HG03196 (cell line): ENCODE measurements around the gene RAVER2.
"Not testable (repeated sequence)": the region's sequence is repeated elsewhere in the genome, so short reads cannot be mapped to it uniquely, and the experiment has no call there.

Experiments used
- ATAC-seq: cut with Tn5 transposase; IDR thresholded peaks from one replicate; pipeline ENCODE4 v1.9.1; 2021; ENCODE audit not compliant: unreplicated experiment

RAVER2 gene

DNA sequence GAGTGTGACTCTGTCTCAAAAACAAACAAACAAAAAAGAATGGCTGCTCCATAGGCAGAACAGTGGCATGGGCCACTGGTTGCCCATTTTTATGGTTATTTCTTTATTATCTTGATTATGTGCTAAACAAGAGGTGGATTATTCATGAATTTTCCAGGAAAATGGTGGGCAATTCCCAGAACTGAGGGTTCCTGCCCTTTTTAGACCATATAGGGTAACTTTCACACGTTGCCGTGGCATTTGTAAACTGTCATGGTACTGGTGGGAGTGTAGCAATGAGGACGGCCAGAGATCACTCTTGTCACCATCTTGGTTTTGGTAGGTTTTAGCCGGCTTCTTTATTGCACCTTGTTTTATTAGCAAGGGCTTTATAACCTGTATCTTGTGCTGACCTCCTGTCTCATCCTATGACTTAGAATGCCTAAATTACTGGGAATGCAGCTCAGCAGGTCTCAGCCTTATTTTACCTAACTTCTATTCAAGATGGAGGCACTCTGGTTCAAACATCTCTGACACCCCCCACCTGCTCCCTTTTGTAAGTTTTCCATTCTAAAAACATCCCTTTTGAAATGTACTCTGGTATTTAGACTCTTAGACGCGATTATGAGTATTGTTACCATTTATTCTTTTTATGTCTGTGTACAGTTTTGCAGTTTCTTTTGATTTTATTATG is 57.1 kb downstream of the RAVER2 start:
- ATAC-seq = no peak

DNA sequence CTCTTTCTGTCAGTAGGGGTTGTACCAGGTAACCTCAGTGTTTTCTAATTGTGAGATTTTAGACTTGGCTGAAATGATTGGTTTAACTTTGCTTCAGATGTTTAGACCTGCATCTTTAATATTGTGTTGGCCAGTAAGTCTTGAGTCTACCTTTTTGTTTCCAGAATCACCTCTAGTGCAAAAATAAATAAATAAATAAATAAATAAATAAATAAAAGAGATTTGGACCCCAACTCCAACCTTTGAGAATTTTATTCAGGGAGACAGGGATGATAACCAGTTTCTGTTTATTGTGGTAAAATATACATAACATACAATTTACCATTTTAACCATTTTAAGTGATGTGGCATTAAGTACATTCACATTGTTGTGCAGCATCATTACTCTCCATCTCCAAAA is 64.4 kb downstream of the RAVER2 start:
- no peak for ATAC-seq

DNA sequence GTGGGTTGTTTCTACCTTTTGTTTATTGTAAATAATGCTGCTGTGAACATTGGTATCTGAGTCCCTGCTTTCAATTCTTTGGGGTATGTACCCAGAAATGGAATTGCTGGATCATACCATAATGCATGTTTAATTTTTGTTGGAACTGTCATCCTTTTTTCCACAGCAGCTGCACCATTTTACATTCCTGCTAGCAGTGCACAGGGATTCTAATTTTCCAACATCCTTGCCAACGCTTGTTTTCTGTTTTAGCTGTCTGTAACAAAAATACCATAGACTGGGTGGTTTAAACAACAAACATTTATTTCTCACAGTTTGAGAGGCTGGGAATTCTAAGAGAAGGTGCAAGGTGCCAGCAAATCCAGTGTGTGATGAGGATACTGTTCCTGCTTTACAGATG is 65.1 kb downstream of the RAVER2 start:
- no peak for ATAC-seq

DNA sequence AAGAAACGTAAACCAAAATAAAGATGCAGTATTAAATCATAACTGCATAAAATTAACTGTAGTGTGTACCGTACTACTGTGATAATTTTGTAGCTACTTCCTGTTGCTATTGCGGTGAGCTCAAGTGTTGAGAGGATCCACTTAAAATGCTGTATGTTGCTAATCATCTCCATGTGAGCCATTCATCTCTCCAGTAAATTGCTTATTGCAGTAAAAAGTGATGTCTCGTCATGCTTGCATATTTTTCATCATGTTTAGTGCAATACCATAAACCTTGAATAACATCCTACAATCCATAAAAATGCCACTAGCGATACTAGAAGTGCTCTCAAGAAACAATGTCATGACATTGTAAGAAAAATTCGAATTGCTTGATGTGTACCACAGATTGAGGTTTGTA is 66.3 kb downstream of the RAVER2 start:
- ATAC-seq = no peak

- no peak for ATAC-seq
Observed at GRCh38 chr1:64814427-64814826, 69.6 kb downstream of the RAVER2 start.

DNA sequence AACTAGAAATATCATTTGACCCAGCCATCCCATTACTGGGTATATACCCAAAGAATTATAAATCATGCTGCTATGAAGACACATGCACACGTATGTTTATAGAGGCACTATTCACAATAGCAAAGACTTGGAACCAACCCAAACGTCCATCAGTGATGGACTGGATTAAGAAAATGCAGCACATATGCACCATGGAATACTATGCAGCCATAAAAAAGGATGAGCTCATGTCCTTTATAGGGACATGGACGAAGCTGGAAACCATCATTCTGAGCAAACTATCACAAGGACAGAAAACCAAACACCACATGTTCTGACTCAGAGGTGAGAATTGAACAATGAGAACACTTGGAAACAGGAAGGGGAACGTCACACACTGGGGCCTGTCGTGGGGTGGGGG is 72.5 kb downstream of the RAVER2 start:
- ATAC-seq = not testable (repeated sequence)

DNA sequence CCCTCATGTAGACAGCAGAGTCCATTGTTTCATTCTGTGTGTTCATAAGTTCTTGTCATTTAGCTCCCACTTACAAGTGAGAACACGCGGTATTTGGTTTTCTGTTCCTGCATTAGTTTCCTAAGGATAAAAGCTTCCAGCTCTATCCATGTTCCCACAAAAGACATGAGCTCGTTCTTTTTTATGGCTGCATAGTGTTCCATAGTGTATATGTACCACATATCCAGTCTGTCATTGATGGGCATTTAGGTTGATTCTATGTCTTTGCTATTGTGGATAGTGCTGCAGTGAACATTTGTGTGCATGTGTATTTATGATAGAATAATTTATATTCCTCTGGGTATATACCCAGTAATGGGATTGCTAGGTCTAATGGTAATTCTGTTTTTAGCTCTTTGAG is 75.7 kb downstream of the RAVER2 start:
- not testable (repeated sequence) for ATAC-seq

DNA sequence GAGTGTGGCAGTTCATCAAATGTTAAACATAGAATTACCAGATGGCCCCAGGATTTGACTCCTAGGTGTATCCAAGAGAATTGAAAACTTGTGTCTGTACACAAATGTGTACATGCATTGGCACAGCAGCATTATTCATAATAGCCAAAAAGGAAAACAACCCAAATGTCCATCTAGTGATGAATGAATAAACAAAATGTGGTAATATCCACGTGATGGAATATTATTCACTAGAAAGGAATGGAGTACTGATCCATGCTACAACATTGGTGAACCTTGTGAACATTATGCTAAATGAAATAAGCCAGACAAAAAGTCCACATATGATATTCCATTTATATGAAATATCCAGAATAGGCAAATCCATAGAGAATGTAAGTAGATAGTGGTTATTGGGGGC is 77.7 kb downstream of the RAVER2 start:
- ATAC-seq = no peak

- ATAC-seq = no peak
Observed at GRCh38 chr1:64823691-64824476, 79.0 kb downstream of the RAVER2 start.

GRCh38 chr1:64826991-64827390 is 82.1 kb downstream of the RAVER2 start:
- no peak for ATAC-seq

GRCh38 chr1:64828829-64829228 is 84.0 kb downstream of the RAVER2 start:
- ATAC-seq = no peak

DNA sequence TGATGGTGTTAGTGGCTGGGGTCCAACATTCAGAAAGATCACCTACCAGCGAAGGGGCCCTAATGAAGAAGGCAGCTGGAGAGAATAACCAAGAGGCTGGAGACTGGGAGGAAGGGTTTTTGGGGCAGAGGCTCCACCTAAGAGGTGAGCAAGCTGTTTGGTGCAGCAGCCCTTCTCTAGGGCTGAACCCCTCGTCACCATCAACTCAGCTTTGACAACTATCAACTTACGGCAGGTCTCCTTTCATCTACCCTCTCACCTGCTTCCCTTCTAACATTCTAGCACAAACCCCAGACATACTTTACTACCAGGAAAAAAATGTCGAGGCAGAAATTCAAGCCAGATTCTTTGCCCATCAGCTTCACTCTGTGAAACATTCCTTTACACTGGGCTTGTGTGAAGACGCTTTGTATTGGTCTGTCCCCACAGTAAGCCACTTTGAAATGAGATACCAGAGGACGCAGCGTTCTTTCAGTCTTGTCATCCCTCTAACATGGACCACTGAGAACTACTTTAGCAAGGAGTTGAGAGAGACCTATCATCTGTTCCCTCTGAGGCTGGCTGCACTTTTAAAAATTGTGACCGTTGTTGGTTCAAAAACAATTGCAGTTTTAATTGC is 84.6 kb downstream of the RAVER2 start:
- no peak for ATAC-seq

GRCh38 chr1:64830030-64830651 is 85.3 kb downstream of the RAVER2 start:
- ATAC-seq = no peak

- no peak for ATAC-seq
Observed at GRCh38 chr1:64834734-64835133, 89.9 kb downstream of the RAVER2 start.

DNA sequence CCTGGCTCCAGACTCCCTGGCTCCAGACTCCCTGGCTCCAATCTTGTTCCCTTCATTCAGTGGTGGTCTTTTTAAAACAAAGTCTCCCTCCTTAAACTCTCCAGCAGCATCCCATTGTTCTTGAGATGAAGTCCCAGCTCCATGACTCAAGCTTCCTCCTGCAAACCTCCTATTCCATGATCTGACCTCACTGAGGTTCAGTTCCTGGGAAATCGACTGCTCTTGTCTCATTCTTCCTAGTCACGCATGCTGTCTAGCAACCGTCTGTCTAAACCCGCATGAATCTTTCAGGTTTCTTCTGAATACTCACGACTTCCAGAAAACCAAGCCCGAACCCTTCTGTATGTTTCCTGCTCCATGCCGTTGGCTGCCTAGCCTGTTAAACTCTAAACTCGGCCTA is 91.9 kb downstream of the RAVER2 start:
- ATAC-seq = no peak

- ATAC-seq = no peak
Observed at GRCh38 chr1:64838486-64838885, 93.6 kb downstream of the RAVER2 start.

DNA sequence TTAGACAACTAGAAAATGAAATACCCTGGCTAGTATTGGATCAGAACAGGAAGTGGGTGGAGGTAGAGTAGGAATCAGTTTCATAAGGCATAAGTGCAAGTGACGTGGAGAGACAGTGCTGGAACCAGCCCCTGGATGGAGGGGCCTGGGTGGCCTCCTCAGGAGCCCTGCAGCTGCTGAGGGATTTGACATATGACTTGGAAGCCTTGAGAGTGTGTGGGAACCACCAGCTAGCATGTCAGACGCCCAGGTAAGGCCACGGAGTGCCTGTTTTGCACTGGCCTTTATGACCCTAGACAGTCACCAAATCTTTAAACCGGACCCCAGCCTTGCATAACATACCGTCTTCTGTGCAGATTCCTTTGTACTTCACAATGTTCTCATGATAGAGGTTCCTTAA is 94.4 kb downstream of the RAVER2 start:
- no peak for ATAC-seq

GRCh38 chr1:64839732-64840405 is 95.0 kb downstream of the RAVER2 start:
- ATAC-seq = no peak

GRCh38 chr1:64841330-64842065 is 96.6 kb downstream of the RAVER2 start:
- no peak for ATAC-seq

DNA sequence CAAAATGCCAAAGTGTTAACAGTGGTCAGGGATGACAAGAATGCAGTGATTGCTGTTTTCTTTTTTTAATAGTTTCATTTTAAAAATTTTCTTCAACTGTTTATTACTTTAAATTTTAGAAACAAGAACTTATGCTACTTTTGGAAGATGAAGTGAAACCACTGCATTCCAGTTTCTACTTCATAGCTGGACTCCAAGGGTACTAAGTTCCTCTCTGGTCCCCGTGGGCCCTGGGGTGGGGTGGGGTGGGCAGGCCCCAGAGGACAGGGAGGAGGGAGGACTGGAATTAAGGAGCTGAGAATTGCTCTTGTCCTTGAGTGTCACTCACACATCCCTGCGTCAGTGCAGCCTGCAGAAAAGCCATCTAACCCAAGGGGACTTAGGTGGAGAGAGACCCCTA is 97.3 kb downstream of the RAVER2 start:
- no peak for ATAC-seq

DNA sequence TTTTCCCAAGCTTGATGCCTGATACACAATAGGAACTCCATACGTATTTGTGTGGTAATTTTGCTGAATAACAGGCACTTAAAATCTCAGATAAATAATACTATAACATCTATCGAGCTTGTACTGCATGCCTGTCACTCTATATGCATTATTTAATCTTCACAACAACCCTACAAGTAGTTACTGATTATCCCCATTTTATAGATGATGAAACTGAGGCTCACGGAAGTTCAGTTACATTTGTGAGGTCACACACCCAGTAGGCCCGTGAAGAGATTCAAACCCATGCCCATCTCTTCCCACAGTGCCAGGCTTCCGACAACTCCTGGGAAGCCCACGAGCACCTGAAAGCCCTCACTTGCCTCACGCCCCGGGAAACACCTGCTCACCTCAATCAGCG is 98.8 kb downstream of the RAVER2 start:
- ATAC-seq = no peak
